ENCODE data around the gene MAEA.

GRCh38 chr4:1244081-1244977, 45.4 kb upstream of the MAEA start:
- no peak for TF ChIP-seq GATA2 (IDR thresholded peaks at IDR 0.05; ENCODE audit: low read depth, low read length)
- no peak for TF ChIP-seq GATA3 (IDR thresholded peaks at IDR 0.05; ENCODE audit: low read depth, low read length)
